ENCODE data around the gene SPIN4.

Gene SPIN4

GRCh38 chrX:63327788-63328187 lies 23.3 kb downstream of the SPIN4 start:
- CTCF ChIA-PET = no interaction called here
- TF ChIP-seq, protein P1, sequence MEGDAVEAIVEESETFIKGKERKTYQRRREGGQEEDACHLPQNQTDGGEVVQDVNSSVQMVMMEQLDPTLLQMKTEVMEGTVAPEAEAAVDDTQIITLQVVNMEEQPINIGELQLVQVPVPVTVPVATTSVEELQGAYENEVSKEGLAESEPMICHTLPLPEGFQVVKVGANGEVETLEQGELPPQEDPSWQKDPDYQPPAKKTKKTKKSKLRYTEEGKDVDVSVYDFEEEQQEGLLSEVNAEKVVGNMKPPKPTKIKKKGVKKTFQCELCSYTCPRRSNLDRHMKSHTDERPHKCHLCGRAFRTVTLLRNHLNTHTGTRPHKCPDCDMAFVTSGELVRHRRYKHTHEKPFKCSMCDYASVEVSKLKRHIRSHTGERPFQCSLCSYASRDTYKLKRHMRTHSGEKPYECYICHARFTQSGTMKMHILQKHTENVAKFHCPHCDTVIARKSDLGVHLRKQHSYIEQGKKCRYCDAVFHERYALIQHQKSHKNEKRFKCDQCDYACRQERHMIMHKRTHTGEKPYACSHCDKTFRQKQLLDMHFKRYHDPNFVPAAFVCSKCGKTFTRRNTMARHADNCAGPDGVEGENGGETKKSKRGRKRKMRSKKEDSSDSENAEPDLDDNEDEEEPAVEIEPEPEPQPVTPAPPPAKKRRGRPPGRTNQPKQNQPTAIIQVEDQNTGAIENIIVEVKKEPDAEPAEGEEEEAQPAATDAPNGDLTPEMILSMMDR (IDR thresholded peaks at IDR 0.05; ENCODE audit: insufficient read depth, low read length, missing control alignments) = no peak
- no peak for DNase-seq (ENCODE audit: low read depth, low spot score)
- no peak overlapping the region for H3K4me3 ChIP-seq (ENCODE audit: low read depth, low read length)
- POLR2A ChIA-PET = no interaction called here

GRCh38 chrX:63299596-63299995 lies 51.5 kb downstream of the SPIN4 start:
- TF ChIP-seq, protein P1 (IDR thresholded peaks at IDR 0.05; ENCODE audit: insufficient read depth, low read length, missing control alignments) = no peak
- DNase-seq (ENCODE audit: low read depth, low spot score) = no peak
- POLR2A ChIA-PET = no interaction called here
- no peak overlapping the region for H3K4me3 ChIP-seq (ENCODE audit: low read depth, low read length)
- CTCF ChIA-PET = no interaction called here

Measured in AG04449 (cell line).